Spleen (tissue), 13 donors: Measurements from ENCODE around the gene PMIS2. TPM values are rescaled to one million over a fixed set of nuclear protein-coding genes. Genes with fewer than 3 reads are reported as not detected.

Experiments
- DNase-seq: peaks from one replicate; pipeline ENCODE4 v3.0.0-alpha.2; 2020
- H3K27ac ChIP-seq, 8 donors: fragments of 200-600 bp; sonication (generic) in 7 of 8; 1 replicate in 4 of 8; 2 replicates in 4 of 8; pipeline versions ENCODE4 v1.5.0 to v1.8.0; 2016 to 2021; ENCODE audit warnings: inconsistent platforms in 4 of 8, mild to moderate bottlenecking in 4 of 8, moderate library complexity in 1 of 8
- H3K27me3 ChIP-seq, 7 donors: fragments of 200-600 bp; sonication (generic) in 6 of 7; replicated peaks in 1 of 7; 1 replicate in 4 of 7; 2 replicates in 3 of 7; pipeline versions ENCODE4 v1.5.0 to v1.8.0; 2016 to 2021; ENCODE audit warnings: inconsistent platforms in 3 of 7, mild to moderate bottlenecking in 1 of 7
- H3K36me3 ChIP-seq, 6 donors: fragments of 200-600 bp; sonication (generic) in 5 of 6; 1 replicate in 4 of 6; 2 replicates in 2 of 6; pipeline versions ENCODE4 v1.5.0 to v1.8.0; 2016 to 2021; ENCODE audit warnings: inconsistent platforms in 2 of 6
- H3K4me1 ChIP-seq, 6 donors: fragments of 200-600 bp; sonication (generic) in 5 of 6; 1 replicate in 3 of 6; 2 replicates in 3 of 6; pipeline versions ENCODE4 v1.5.0 to v1.8.0; 2016 to 2021; ENCODE audit warnings: inconsistent platforms in 3 of 6
- H3K4me3 ChIP-seq, 8 donors: fragments of 200-600 bp; sonication (generic) in 7 of 8; 1 replicate in 4 of 8; 2 replicates in 4 of 8; pipeline versions ENCODE4 v1.5.0 to v1.8.0; 2016 to 2021; ENCODE audit warnings: inconsistent platforms in 4 of 8, mild to moderate bottlenecking in 4 of 8, moderate library complexity in 2 of 8
- H3K9me3 ChIP-seq, 8 donors: fragments of 200-600 bp; sonication (generic) in 7 of 8; 1 replicate in 4 of 8; 2 replicates in 4 of 8; pipeline versions ENCODE4 v1.5.0 to v1.8.0; 2016 to 2021; ENCODE audit warnings: inconsistent platforms in 4 of 8
- CTCF ChIP-seq, 11 experiments: fragments of 200-600 bp in 7 of 11; fragments of 450-650 bp in 4 of 11; sonication (generic) in 4 of 11; IDR thresholded peaks in 8 of 11; conservative IDR thresholded peaks in 3 of 11; 1 replicate in 7 of 11; 2 replicates in 4 of 11; pipeline versions ENCODE4 v1.4.0 to v1.8.0; 2016 to 2021; ENCODE audit warnings: antibody characterized with exemption in 11 of 11, inconsistent platforms in 4 of 11, mild to moderate bottlenecking in 1 of 11
- POLR2A ChIP-seq, 3 donors: fragments of 450-650 bp; IDR thresholded peaks; one replicate each; pipeline ENCODE4 v1.5.1; 2017; ENCODE audit warnings: antibody characterized with exemption in 3 of 3, mild to moderate bottlenecking in 1 of 3
- POLR2AphosphoS5 ChIP-seq, 3 donors: sonication (generic); formaldehyde crosslinking; IDR thresholded peaks; one replicate each; pipeline ENCODE4 v1.5.1; 2017; ENCODE audit warnings: antibody characterized with exemption in 3 of 3
- WGBS, 5 donors: extraction: QIAGEN DNeasy Blood & Tissue Kit in 3 of 5; methylation state at CpG; one replicate each; pipeline versions ENCODE4 v1.1.5 to v1.1.7; 2013 to 2018; 5-methylcytosine and 5-hydroxymethylcytosine counted together
- intact Hi-C: fragments of 100-400 bp; cut with DNase I; formaldehyde crosslinking; loops from one replicate; pipeline ENCODE4 v1.15.0; 2023; ENCODE audit warnings: low total_unique reads
- long read RNA-seq, 2 donors: transcript quantifications; one replicate each; lab custom pipeline, GENCODE V29; 2026
- polyA plus RNA-seq, 3 donors: library from polyadenylated mRNA; stranded (reverse); fragments of 200-250 nt; gene quantifications; one replicate each; pipeline ENCODE4 v1.2.1, GENCODE V29; 2013
- total RNA-seq, 7 donors: library from RNA; depleted of rRNA in 3 of 7; stranded (reverse); fragments of >200 nt in 3 of 7; fragmentation: NEBNext Ultra II Directional in 4 of 7; extraction: Animal tissue kit (Norgen Biotek cat#: 25700) in 4 of 7; gene quantifications; one replicate each; pipeline versions ENCODE4 v1.1.0 to v1.2.1, GENCODE V29; 2016 to 2021
- donor health status: healthy with polysubstance abuse.
- donor health status: DM: no; HTN: no; CAD: no; lungs with moderate emphysema.
- donor health status: DM: no; HTN: no; CAD: no.
- donor health status: Bipolar disorder and iron deficiency.
- donor health status: healthy.
- donor health status: DM: no; HTN: no; CAD: no.
- donor health status: DM: yes; HTN: yes; CAD: no.

The PMIS2 gene
- total RNA-seq (not detected), polyA plus RNA-seq (not detected)
- long read RNA-seq, donor 1, result 0 reads
- long read RNA-seq, donor 2, result 0 reads

DNA sequence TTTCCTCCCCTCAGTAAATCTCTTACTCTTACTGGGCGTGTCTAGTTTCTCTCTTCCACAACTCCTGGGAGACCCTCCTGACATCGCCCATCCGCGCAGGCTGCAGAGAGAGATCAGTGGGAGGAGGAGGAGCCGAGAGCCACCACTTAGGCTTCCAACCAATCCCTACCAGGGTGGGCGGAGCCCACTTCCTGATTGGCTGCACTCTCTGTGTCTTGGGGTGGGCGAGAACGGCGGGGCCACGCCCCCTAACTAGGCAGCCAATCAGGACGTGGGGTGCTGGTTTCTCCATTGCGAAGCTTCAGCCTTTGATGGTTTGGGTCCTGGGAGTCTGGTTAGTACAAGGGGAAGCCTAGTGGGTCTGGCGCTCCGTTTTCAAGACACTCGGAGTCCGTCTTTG, at the start of gene PMIS2:
TSS of gene PMIS2 (plus strand) at position 326 of the 400 bp plus-strand sequence. CDS start 87 bp downstream, outside the sequence.
- DNase-seq, result no peak
- WGBS, 5 donors, result 31 to 56% (median 52%) methylated on average over 6 to 16 of the region's 16 CpGs
- peaks cover 0 to 3% (median 0%) of the 10 kb centered on the region in 8 donors for H3K9me3 ChIP-seq
- H3K27ac ChIP-seq, result no peak within 1 kb of the TSS
- intact Hi-C loops, result no loop called here
- H3K36me3 ChIP-seq, result no peaks in the 10 kb centered on the region
- TF ChIP-seq POLR2AphosphoS5 (IDR thresholded peaks at IDR 0.05) (no peak), CTCF (IDR thresholded peaks at IDR 0.05 in 8 of 11, conservative IDR thresholded peaks at IDR 0.05 in 3 of 11) (no peak), POLR2A (IDR thresholded peaks at IDR 0.05) (no peak)
- no peaks in the 10 kb centered on the region for H3K4me1 ChIP-seq
- H3K27me3 ChIP-seq, result peaks cover 0 to 45% (median 7%) of the 10 kb centered on the region in 7 donors
- H3K4me3 ChIP-seq, result no peak within 1 kb of the TSS

DNA sequence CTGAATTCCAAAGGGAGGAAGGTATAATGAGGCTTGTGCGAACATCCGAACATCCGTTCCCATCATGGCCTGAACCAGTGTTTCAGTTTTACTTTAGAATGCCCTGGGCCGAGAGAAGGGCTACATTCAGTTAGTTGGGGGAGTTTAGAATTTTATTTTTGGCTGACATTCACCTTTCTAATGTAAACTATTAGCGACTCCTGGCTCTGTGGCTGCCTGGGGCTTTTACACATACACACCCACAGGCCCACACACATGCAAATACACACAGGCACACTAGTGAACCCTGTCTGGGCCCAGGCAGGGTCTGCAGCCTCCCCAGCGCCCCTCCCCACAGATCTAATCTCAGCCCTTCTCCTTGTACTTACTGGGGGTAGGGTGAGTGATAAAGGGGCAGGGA, 46.7 kb upstream of the PMIS2 start:
- intact Hi-C loops, result no loop called here
- TF ChIP-seq CTCF (IDR thresholded peaks at IDR 0.05 in 8 of 11, conservative IDR thresholded peaks at IDR 0.05 in 3 of 11), result no peak
- TF ChIP-seq POLR2AphosphoS5 (IDR thresholded peaks at IDR 0.05), result no peak
- no peak for TF ChIP-seq POLR2A (IDR thresholded peaks at IDR 0.05)
- 74 to 80% (median 78%) methylated on average over 6 of the region's 6 CpGs for WGBS, 5 donors

DNA sequence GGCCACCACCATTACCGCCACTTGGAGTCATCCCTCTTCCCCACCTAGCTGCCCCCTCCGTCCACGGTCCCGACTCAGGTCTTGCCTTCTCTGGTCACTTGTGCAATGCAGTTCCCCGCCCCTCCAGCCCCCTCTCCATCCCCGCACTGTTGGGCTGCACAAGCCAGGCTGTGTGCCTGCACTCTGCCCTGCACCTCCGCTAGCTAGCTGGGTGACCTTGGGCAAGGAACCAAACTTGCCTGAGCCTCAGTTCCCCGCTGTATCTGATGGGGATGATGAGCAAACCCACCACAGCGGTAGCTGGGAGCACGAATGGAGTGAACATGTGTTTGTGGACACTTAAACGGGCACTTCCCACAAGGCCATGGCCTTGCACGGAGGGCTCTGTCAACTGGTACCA, 46.1 kb upstream of the PMIS2 start:
- Histone ChIP-seq H3K36me3 (peaks cover 0 to 8% (median 0%) of the 10 kb centered on the region in 6 donors), H3K4me1 (peaks cover 5 to 17% (median 8%) of the 10 kb centered on the region in 6 donors), H3K27me3 (peaks cover 0 to 22% (median 0%) of the 10 kb centered on the region in 7 donors), H3K27ac (no peak overlapping the region), H3K4me3 (no peak overlapping the region), H3K9me3 (no peaks in the 10 kb centered on the region)
- 87 to 94% (median 89%) methylated on average over 12 of the region's 12 CpGs for WGBS, 5 donors
- TF ChIP-seq POLR2AphosphoS5 (IDR thresholded peaks at IDR 0.05) (peak in 1 of 3 donors; percentile 31), POLR2A (IDR thresholded peaks at IDR 0.05) (no peak), CTCF (IDR thresholded peaks at IDR 0.05 in 8 of 11, conservative IDR thresholded peaks at IDR 0.05 in 3 of 11) (no peak)
- DNase-seq, result no peak
- intact Hi-C loops, result no loop called here

More for the DNA sequence above, 46.7 kb upstream of the PMIS2 start:
- no peak for DNase-seq
- Histone ChIP-seq H3K27me3 (peaks cover 0 to 27% (median 4%) of the 10 kb centered on the region in 7 donors), H3K9me3 (no peaks in the 10 kb centered on the region), H3K4me1 (peaks cover under 1 to 14% (median 3%) of the 10 kb centered on the region in 6 donors), H3K27ac (no peak overlapping the region), H3K36me3 (peaks cover 0 to 8% (median 0%) of the 10 kb centered on the region in 6 donors), H3K4me3 (no peak overlapping the region)

DNA sequence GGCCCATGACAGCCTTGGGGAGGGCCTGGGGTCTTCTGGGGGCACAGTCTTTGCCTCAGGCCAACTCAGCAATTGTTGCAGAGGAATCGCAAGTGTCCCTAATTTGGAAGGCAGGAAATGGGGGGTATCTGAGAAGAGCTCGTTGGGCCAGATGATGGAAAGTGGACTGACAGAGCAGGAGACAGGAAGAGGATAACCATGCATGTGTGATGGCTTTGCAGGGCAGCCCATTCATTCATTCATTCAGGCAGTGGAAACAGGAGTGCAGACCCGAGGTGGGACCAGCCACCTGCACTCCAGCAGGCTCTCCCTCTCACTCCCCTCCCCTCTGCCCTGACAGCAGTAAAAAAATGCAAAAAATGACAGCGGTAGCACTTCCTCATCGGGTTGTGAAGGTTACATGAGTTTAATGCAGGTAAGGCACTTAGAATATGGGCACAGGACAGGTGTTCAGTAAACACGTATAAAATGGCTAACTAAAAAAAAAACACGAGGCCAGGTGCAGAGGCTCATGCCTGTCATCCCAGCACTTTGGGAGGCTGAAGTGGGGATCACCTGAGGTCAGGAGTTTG, 45.5 kb upstream of the PMIS2 start:
- Histone ChIP-seq H3K27me3 (peaks cover 0 to 18% (median 0%) of the 10 kb centered on the region in 7 donors), H3K4me3 (no peak overlapping the region), H3K36me3 (peaks cover 0 to 8% (median 0%) of the 10 kb centered on the region in 6 donors), H3K4me1 (peaks cover 5 to 20% (median 12%) of the 10 kb centered on the region in 6 donors), H3K27ac (no peak overlapping the region), H3K9me3 (no peaks in the 10 kb centered on the region)
- DNase-seq, result no peak
- 54 to 67% (median 63%) methylated on average over 6 to 7 of the region's 7 CpGs for WGBS, 5 donors
- no peak for TF ChIP-seq CTCF (IDR thresholded peaks at IDR 0.05 in 8 of 11, conservative IDR thresholded peaks at IDR 0.05 in 3 of 11)
- no peak for TF ChIP-seq POLR2A (IDR thresholded peaks at IDR 0.05)
- no peak for TF ChIP-seq POLR2AphosphoS5 (IDR thresholded peaks at IDR 0.05)
- intact Hi-C loops, result no loop called here
